Dermis blood vessel endothelial cell (primary cell): ENCODE results near the gene AGBL1. TPM values are rescaled to one million over a fixed set of nuclear protein-coding genes. Genes with fewer than 3 reads are reported as not detected.

ENCODE experiments used
- DNase-seq: peaks from one replicate; pipeline ENCODE4 v3.0.0; 2010
- total RNA-seq: library from RNA; depleted of rRNA; stranded (reverse); fragments of >200 nt; gene quantifications from 2 replicates; pipeline ENCODE4 v1.2.3, GENCODE V29; 2014

AGBL1 gene
- total RNA-seq, 1 donor from 2014 or later = not detected

DNA sequence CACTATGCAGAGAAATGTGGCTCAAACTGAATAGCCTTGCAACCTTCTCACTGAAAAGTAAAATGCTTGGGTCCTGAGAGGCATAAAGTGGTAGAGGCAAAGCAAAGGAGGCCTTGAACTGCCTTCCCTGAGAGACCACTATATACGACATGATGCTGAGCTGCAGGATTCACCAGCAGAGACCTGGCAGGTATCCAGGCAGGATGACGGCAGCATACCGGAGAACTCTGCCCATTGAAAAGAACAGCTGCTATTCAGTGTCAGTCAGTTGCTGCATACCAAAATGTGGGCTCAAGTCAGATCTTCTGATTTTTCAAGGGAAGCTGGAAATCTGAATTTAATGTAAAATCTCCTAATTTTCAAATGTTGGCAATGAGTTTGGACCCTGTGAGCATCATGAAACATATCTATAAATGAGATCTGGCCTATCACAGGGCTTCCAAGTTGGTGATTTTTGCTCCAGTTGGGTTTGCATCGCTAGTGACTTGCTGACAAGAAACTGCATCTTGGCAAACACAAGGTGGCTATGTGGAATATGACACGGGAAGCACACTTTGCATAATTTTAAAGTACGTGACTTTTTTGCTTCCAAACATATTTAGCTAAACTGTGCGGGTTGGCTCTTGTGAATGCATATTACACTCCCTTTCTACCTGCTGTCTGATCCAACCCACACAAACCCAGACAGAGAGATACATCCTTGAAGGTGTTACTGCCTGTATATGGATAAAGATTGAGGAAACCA lies 529.0 kb downstream of the AGBL1 start:
- no peak for DNase-seq

GRCh38 chr15:86609275-86609674 lies 529.6 kb downstream of the AGBL1 start:
- DNase-seq = no peak

GRCh38 chr15:86610038-86610437 lies 530.4 kb downstream of the AGBL1 start:
- DNase-seq = no peak

- DNase-seq = no peak
Measured at GRCh38 chr15:86611417-86612040, 531.9 kb downstream of the AGBL1 start.

GRCh38 chr15:86615411-86615810 lies 535.7 kb downstream of the AGBL1 start:
- no peak for DNase-seq

DNA sequence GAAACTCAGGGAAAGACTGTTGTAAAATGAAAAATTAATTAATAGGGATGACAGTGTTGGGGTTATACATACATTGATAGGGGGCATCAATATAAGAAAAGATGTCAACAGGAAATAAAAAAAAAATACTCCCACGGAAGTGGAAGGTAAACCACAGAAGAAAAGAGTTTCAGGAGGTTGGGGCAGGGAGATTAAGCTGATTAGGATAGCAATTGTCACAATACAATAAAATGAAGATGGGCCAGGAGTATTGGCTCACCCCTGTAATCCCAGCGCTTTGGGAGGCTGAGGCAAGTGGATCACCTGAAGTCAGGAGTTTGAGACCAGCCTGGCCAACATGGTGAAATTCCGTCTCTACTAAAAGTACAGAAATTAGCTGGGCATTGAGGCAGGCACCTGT lies 536.1 kb downstream of the AGBL1 start:
- DNase-seq = no peak

DNA sequence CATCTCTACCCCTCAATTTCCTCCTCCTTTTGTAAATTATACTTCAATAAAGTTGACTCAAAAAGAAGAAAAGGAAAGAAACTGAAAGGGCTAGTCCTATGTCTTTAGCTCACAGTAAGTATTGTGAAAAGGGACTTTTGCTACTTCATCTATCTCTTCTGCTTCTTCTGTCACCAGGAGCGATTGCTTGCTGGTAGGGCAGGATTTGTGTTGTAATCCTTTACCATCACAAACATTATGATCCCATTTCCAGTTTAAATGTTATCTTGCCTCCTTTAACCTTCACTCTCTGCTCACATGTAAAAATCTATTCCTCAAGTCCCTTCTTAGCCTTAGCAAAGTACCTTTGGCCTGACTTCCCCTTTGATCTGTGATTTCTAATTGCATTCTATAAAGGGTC lies 537.1 kb downstream of the AGBL1 start:
- no peak for DNase-seq

GRCh38 chr15:86620157-86620556 lies 540.5 kb downstream of the AGBL1 start:
- DNase-seq = no peak

- DNase-seq = no peak
Measured at GRCh38 chr15:86620641-86621349, 541.1 kb downstream of the AGBL1 start.

DNA sequence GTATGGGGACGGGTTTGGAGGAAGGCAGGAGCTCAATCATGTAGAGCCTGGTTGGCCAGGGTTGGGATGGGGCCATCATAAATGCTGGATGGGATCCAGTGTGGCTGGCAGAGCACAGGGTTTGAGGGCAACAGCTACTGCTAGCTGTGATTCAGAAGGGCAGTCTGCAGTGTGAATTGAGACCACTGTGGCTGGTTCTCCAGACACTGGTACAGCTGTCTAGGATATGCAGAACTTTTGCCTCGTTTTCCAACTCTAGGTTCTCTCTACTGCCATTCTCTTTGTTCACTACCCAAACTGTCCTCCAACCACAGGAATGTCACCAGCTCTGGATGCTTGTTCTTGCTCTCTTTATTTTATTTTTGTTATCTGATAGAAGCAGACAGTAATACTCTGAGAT lies 543.6 kb downstream of the AGBL1 start:
- no peak for DNase-seq

GRCh38 chr15:86624261-86625036 lies 544.8 kb downstream of the AGBL1 start:
- peak; percentile 22 for DNase-seq

DNA sequence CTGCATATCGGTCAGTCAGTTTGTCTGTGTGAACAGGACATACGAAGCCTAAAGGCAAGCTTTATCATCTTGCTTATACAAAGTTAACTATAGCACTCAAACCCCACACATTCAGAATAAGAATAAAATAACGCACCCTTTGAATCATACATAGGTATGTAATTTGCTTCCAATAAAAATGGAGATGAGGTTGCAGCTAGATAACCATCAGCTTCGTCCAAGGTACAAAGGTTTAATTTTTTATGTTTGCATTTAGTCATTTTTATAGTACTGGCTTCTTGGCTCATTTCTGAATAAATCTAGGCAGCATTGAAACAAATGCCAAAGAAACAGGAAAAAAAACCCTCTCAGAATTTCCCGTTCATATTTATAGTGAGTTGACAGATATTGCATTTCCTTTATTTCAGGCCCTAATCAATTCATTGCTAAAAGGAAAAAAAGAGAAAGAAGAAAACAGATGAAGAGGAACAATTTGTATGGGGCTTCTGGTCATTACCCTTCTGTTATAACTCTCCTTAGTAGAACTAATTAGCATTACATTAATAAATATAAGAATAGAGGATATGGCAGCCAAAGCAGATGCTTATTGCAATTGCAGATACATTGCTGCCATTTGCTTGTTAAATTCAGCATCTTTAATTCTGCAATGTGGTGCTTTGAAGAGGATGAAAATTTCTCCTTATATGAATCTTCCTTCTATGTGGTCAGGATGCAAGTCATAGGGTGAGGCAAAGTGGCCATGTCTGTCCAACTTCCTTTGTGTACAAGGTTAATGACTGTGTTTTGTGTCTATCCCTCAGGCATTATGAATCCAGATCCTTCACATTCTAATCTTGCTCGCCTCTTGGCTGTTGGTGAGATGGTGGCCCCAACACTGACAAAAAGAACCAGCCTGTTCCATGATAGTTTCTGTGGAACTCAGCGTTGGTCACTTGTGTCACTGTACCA lies 550.0 kb downstream of the AGBL1 start:
- no peak for DNase-seq

DNA sequence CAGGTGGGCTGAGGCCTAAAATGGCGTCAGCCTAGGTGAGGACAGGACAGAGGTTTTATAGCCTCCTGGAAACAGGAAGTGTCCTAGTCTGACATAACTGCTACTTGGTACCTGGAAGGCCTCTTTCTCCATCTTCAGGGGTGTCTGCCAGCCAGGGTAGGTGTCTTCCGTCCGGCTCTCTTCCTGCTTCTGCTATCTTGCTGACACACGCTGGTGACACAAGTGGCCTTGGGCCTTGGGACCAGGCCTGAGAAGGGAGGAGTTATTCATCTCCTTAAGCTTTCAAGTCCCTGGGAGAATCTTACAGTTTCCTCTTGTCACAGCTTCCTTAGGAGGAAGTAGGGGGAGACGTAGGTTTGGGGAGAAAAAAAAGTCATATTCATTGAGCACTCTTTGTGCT lies 551.3 kb downstream of the AGBL1 start:
- no peak for DNase-seq

- no peak for DNase-seq
Measured at GRCh38 chr15:86634146-86634545, 554.5 kb downstream of the AGBL1 start.

- DNase-seq = no peak
Measured at GRCh38 chr15:86634992-86635638, 555.4 kb downstream of the AGBL1 start.

- no peak for DNase-seq
Measured at GRCh38 chr15:86644339-86644738, 564.7 kb downstream of the AGBL1 start.

- DNase-seq = no peak
Measured at GRCh38 chr15:86645925-86646500, 566.3 kb downstream of the AGBL1 start.

DNA sequence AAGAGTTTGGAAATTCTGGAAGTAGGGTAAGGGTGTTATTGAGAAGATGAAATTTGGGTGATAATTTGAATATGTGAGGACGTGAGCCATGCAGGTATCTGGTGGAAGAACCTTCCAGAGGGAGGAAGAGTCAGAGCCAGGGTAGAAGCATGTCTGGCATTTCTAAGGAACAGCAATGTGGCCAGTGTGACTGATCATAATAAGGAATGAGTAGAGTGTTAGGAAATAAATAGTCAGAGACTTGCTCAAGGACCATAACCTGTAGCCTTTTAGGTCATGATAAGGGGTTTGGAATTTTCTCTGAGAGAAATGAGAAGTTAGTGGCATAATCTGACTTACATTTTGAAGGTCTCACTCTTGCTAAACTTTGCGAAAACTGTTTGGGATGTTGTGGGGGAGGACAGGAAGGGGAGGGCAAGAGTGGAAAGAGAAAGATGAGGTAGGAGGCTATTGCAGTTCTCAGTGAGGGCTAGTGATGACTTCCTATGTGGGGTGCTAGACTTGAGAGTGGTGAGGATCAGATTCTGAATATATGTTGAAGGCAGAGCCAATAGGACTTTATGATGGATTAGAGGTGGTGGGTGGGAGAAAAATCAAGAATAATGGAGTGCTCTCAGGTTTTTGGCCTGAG lies 568.3 kb downstream of the AGBL1 start:
- no peak for DNase-seq

DNA sequence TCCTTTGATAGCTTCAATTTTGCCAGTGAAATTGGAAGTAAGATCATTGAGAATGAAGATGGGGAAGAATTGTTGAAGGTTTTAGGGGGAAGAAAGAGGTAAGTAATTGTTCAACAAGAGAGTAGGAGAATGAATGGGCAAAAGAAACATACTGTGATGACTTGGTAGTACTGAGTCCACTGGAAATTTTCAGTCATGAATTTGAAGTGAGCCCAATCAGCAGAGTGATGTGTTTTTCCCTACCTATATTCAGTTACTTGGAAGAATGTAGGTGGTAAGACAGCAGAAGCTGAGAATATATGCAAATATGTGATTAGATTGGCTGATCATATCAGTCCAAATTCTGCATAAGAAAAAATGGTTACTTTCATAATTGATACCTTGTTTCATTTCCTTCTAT lies 569.6 kb downstream of the AGBL1 start:
- no peak for DNase-seq

DNA sequence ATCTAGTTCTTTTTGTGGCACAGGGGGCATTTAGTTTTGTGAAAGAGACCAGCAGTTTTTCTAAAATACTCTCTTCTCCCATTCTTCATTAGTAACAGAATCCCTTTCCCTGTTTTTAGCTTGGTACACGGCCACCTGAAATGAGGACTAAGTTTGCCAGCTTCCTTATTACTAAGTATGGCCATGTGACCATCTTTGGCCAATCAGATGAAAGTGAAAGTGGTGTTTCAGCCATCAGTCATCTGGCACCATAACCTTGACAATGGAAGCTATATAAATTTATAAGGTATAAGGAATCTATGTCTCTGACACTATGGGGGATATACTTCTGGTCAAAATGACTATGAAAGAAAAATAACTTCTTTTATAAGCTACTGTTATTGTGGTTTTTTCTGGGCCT lies 570.4 kb downstream of the AGBL1 start:
- no peak for DNase-seq
